Measurements from ENCODE around the gene EXOSC7. TPM values are rescaled to one million over a fixed set of nuclear protein-coding genes. Genes with fewer than 3 reads are reported as not detected.

EXOSC7 gene
- total and polyA plus RNA-seq, 9 of the 15 experiments (the other 6 are each of a cell fraction or from before 2014, with no cell fraction given) = 88.5 to 237 (median 112) TPM

- TF ChIP-seq NFIC (IDR thresholded peaks at IDR 0.05) (peak; percentile 29; the same call in 1 of the 2 replicates), FOXO4 (CRISPR knock-in tag; IDR thresholded peaks at IDR 0.05) (no peak), CSDE1 (IDR thresholded peaks at IDR 0.05) (no peak), ZNF165 (CRISPR knock-in tag; IDR thresholded peaks at IDR 0.05; ENCODE audit: borderline replicate concordance) (no peak), ZBTB2 (IDR thresholded peaks at IDR 0.05) (0 out of 2 replicates have a peak, but pooled peaks have one; percentile 32), IRF9 (tag; IDR thresholded peaks at IDR 0.05) (no peak), ZNF133 (CRISPR knock-in tag; IDR thresholded peaks at IDR 0.05) (no peak), ZNF707 (CRISPR knock-in tag; conservative IDR thresholded peaks at IDR 0.05) (no peak), RBM17 (IDR thresholded peaks at IDR 0.05; ENCODE audit: borderline replicate concordance, low read depth, low read length) (no peak), NR1H2 (CRISPR knock-in tag; IDR thresholded peaks at IDR 0.05) (no peak), JUNB (CRISPR knock-in tag; conservative IDR thresholded peaks at IDR 0.05) (no peak), ELK3 (CRISPR knock-in tag; IDR thresholded peaks at IDR 0.05) (no peak), TRIM24 (IDR thresholded peaks at IDR 0.05) (peak in 1 of 2 experiments; percentile 14; a peak in 1 of 4 replicates), IFI16 (CRISPR knock-in tag; IDR thresholded peaks at IDR 0.05) (no peak), ZNF217 (CRISPR knock-in tag; IDR thresholded peaks at IDR 0.05) (no peak), TRIM28 (IDR thresholded peaks at IDR 0.05) (peak; percentile 38; the same call in 1 of the 2 replicates), POLR2AphosphoS5 (IDR thresholded peaks at IDR 0.05; ENCODE audit: control insufficient read depth, insufficient read depth, low read depth, low read length) (peak; percentile 77)
- TF ChIP-seq, protein P1, sequence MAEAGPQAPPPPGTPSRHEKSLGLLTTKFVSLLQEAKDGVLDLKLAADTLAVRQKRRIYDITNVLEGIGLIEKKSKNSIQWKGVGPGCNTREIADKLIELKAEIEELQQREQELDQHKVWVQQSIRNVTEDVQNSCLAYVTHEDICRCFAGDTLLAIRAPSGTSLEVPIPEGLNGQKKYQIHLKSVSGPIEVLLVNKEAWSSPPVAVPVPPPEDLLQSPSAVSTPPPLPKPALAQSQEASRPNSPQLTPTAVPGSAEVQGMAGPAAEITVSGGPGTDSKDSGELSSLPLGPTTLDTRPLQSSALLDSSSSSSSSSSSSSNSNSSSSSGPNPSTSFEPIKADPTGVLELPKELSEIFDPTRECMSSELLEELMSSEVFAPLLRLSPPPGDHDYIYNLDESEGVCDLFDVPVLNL (CRISPR knock-in tag; IDR thresholded peaks at IDR 0.05; ENCODE audit: low read depth) = no peak
- TF ChIP-seq, protein P2, sequence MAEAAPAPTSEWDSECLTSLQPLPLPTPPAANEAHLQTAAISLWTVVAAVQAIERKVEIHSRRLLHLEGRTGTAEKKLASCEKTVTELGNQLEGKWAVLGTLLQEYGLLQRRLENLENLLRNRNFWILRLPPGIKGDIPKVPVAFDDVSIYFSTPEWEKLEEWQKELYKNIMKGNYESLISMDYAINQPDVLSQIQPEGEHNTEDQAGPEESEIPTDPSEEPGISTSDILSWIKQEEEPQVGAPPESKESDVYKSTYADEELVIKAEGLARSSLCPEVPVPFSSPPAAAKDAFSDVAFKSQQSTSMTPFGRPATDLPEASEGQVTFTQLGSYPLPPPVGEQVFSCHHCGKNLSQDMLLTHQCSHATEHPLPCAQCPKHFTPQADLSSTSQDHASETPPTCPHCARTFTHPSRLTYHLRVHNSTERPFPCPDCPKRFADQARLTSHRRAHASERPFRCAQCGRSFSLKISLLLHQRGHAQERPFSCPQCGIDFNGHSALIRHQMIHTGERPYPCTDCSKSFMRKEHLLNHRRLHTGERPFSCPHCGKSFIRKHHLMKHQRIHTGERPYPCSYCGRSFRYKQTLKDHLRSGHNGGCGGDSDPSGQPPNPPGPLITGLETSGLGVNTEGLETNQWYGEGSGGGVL (CRISPR knock-in tag; IDR thresholded peaks at IDR 0.05) = no peak
- TF ChIP-seq, protein P3, sequence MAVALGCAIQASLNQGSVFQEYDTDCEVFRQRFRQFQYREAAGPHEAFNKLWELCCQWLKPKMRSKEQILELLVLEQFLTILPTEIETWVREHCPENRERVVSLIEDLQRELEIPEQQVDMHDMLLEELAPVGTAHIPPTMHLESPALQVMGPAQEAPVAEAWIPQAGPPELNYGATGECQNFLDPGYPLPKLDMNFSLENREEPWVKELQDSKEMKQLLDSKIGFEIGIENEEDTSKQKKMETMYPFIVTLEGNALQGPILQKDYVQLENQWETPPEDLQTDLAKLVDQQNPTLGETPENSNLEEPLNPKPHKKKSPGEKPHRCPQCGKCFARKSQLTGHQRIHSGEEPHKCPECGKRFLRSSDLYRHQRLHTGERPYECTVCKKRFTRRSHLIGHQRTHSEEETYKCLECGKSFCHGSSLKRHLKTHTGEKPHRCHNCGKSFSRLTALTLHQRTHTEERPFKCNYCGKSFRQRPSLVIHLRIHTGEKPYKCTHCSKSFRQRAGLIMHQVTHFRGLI (CRISPR knock-in tag; IDR thresholded peaks at IDR 0.05) = no peak
Observed at GRCh38 chr3:44966795-44967278, 9.2 kb upstream of the EXOSC7 start (continued).

All from K562 (cell line).